Activated T-cell treated with anti-CD3 and anti-CD28 coated beads, Interleukin-2, amount 50 U/mL, for 4 hours (primary cell): ENCODE measurements around the gene FERMT2. TPM values are rescaled to one million over a fixed set of nuclear protein-coding genes. Genes with fewer than 3 reads are reported as not detected.

Experiments
- ATAC-seq, 2 donors: fragments of 200-7000 bp; cut with Tn5 transposase; one replicate each; pipeline ENCODE4 v1.10.0; 2021
- DNase-seq: peaks from one replicate; pipeline ENCODE4 v3.0.0-alpha.2; 2020
- H3K27me3 Mint-ChIP-seq: one replicate; pipeline ENCODE4 v1.8.0; 2021; ENCODE audit warnings: low read depth, mixed read lengths
- H3K36me3 Mint-ChIP-seq: one replicate; pipeline ENCODE4 v1.8.0; 2022; ENCODE audit warnings: mixed read lengths; ENCODE audit not compliant: insufficient read depth
- H3K4me1 Mint-ChIP-seq: one replicate; pipeline ENCODE4 v1.8.0; 2021; ENCODE audit warnings: low read depth, mixed read lengths
- H3K4me3 Mint-ChIP-seq: one replicate; pipeline ENCODE4 v1.8.0; 2021; ENCODE audit warnings: mild to moderate bottlenecking, moderate library complexity, mixed read lengths
- H3K9me3 Mint-ChIP-seq: one replicate; pipeline ENCODE4 v1.8.0; 2021; ENCODE audit warnings: mixed read lengths
- total RNA-seq, 3 donors: library from RNA; stranded (reverse); gene quantifications; one replicate each; pipeline ENCODE4 v1.2.1, GENCODE V29; 2021

Gene FERMT2
- total RNA-seq, 3 donors from 2014 or later, result 0.94 to 1.9 (median 1.6) TPM

- Mint-ChIP-seq H3K9me3 (no peaks in the 10 kb centered on the region), H3K27me3 (no peaks in the 10 kb centered on the region), H3K36me3 (no peaks in the 10 kb centered on the region), H3K4me1 (no peaks in the 10 kb centered on the region), H3K4me3 (no peak overlapping the region)
- DNase-seq (no peak), ATAC-seq (no peak)
Observed at GRCh38 chr14:52852810-52853521, 97.9 kb downstream of the FERMT2 start.

- ATAC-seq (no peak), DNase-seq (no peak)
- Mint-ChIP-seq H3K36me3 (no peaks in the 10 kb centered on the region), H3K27me3 (no peaks in the 10 kb centered on the region), H3K4me1 (no peaks in the 10 kb centered on the region), H3K4me3 (no peak overlapping the region), H3K9me3 (no peaks in the 10 kb centered on the region)
Observed at GRCh38 chr14:52850451-52850909, 100.4 kb downstream of the FERMT2 start.

- Mint-ChIP-seq H3K4me3 (no peak overlapping the region), H3K9me3 (no peaks in the 10 kb centered on the region), H3K4me1 (no peaks in the 10 kb centered on the region), H3K27me3 (no peaks in the 10 kb centered on the region), H3K36me3 (no peaks in the 10 kb centered on the region)
- no peak for DNase-seq
- ATAC-seq, result no peak
Observed at GRCh38 chr14:52848626-52849025, 102.2 kb downstream of the FERMT2 start.

- Mint-ChIP-seq H3K27me3 (no peaks in the 10 kb centered on the region), H3K36me3 (no peaks in the 10 kb centered on the region), H3K4me1 (no peaks in the 10 kb centered on the region)
Observed at GRCh38 chr14:52846591-52846990, 104.3 kb downstream of the FERMT2 start.

GRCh38 chr14:52845081-52845480, 105.8 kb downstream of the FERMT2 start:
- Mint-ChIP-seq H3K4me1 (no peaks in the 10 kb centered on the region), H3K9me3 (no peaks in the 10 kb centered on the region), H3K36me3 (no peaks in the 10 kb centered on the region), H3K27me3 (no peaks in the 10 kb centered on the region), H3K4me3 (no peak overlapping the region)
- DNase-seq (no peak), ATAC-seq (no peak)

More at GRCh38 chr14:52846591-52846990, 104.3 kb downstream of the FERMT2 start:
- no peaks in the 10 kb centered on the region for H3K9me3 Mint-ChIP-seq
- no peak for ATAC-seq
- no peak overlapping the region for H3K4me3 Mint-ChIP-seq
- DNase-seq, result no peak

GRCh38 chr14:52844262-52845060, 106.4 kb downstream of the FERMT2 start:
- Mint-ChIP-seq H3K9me3 (no peaks in the 10 kb centered on the region), H3K4me1 (no peaks in the 10 kb centered on the region)
- no peak for ATAC-seq

GRCh38 chr14:52840877-52841276, 110.0 kb downstream of the FERMT2 start:
- Mint-ChIP-seq H3K4me3 (no peak overlapping the region), H3K4me1 (no peaks in the 10 kb centered on the region), H3K27me3 (no peaks in the 10 kb centered on the region), H3K36me3 (no peaks in the 10 kb centered on the region), H3K9me3 (no peaks in the 10 kb centered on the region)
- ATAC-seq (no peak), DNase-seq (no peak)

More at GRCh38 chr14:52844262-52845060, 106.4 kb downstream of the FERMT2 start:
- DNase-seq, result no peak
- no peaks in the 10 kb centered on the region for H3K36me3 Mint-ChIP-seq
- no peaks in the 10 kb centered on the region for H3K27me3 Mint-ChIP-seq
- no peak overlapping the region for H3K4me3 Mint-ChIP-seq

- ATAC-seq (no peak), DNase-seq (no peak)
- H3K9me3 Mint-ChIP-seq, result no peaks in the 10 kb centered on the region
- H3K36me3 Mint-ChIP-seq, result no peaks in the 10 kb centered on the region
- H3K4me3 Mint-ChIP-seq, result no peak overlapping the region
- H3K27me3 Mint-ChIP-seq, result no peaks in the 10 kb centered on the region
- H3K4me1 Mint-ChIP-seq, result no peaks in the 10 kb centered on the region
Observed at GRCh38 chr14:52837451-52837850, 113.4 kb downstream of the FERMT2 start.

GRCh38 chr14:52836063-52836462, 114.8 kb downstream of the FERMT2 start:
- Mint-ChIP-seq H3K27me3 (no peaks in the 10 kb centered on the region), H3K4me1 (no peaks in the 10 kb centered on the region), H3K9me3 (no peaks in the 10 kb centered on the region), H3K4me3 (no peak overlapping the region), H3K36me3 (no peaks in the 10 kb centered on the region)
- DNase-seq (no peak), ATAC-seq (no peak)

- no peak overlapping the region for H3K4me3 Mint-ChIP-seq
- no peaks in the 10 kb centered on the region for H3K9me3 Mint-ChIP-seq
- no peaks in the 10 kb centered on the region for H3K27me3 Mint-ChIP-seq
- H3K4me1 Mint-ChIP-seq, result no peaks in the 10 kb centered on the region
- no peak for DNase-seq
- ATAC-seq, result no peak
- no peaks in the 10 kb centered on the region for H3K36me3 Mint-ChIP-seq
Observed at GRCh38 chr14:52835122-52835903, 115.5 kb downstream of the FERMT2 start.

GRCh38 chr14:52834440-52834842, 116.4 kb downstream of the FERMT2 start:
- Mint-ChIP-seq H3K36me3 (no peaks in the 10 kb centered on the region), H3K9me3 (no peaks in the 10 kb centered on the region), H3K27me3 (no peaks in the 10 kb centered on the region), H3K4me3 (no peak overlapping the region), H3K4me1 (no peaks in the 10 kb centered on the region)
- DNase-seq, result no peak
- no peak for ATAC-seq

- no peak for DNase-seq
- no peak overlapping the region for H3K4me3 Mint-ChIP-seq
- H3K4me1 Mint-ChIP-seq, result no peaks in the 10 kb centered on the region
- no peaks in the 10 kb centered on the region for H3K9me3 Mint-ChIP-seq
- no peaks in the 10 kb centered on the region for H3K36me3 Mint-ChIP-seq
- H3K27me3 Mint-ChIP-seq, result no peaks in the 10 kb centered on the region
- no peak for ATAC-seq
Observed at GRCh38 chr14:52833891-52834290, 117.0 kb downstream of the FERMT2 start.

- no peaks in the 10 kb centered on the region for H3K36me3 Mint-ChIP-seq
- peaks cover 2% of the 10 kb centered on the region for H3K4me1 Mint-ChIP-seq
- ATAC-seq (no peak), DNase-seq (no peak)
- H3K27me3 Mint-ChIP-seq, result no peaks in the 10 kb centered on the region
- no peaks in the 10 kb centered on the region for H3K9me3 Mint-ChIP-seq
- no peak overlapping the region for H3K4me3 Mint-ChIP-seq
Observed at GRCh38 chr14:52829527-52830185, 121.2 kb downstream of the FERMT2 start.

GRCh38 chr14:52827426-52827825, 123.4 kb downstream of the FERMT2 start:
- H3K4me3 Mint-ChIP-seq, result no peak overlapping the region
- H3K9me3 Mint-ChIP-seq, result no peaks in the 10 kb centered on the region
- peaks cover 2% of the 10 kb centered on the region for H3K27me3 Mint-ChIP-seq
- no peaks in the 10 kb centered on the region for H3K36me3 Mint-ChIP-seq
- no peak for DNase-seq
- peaks cover 2% of the 10 kb centered on the region for H3K4me1 Mint-ChIP-seq
- no peak for ATAC-seq
